M059J (cell line): Measurements from ENCODE around the gene ACAP2. TPM values are rescaled to one million over a fixed set of nuclear protein-coding genes. Genes with fewer than 3 reads are reported as not detected.
A peak's percentile ranks its signal among the peaks of the same experiment; 100 is the strongest.

Experiments used
- DNase-seq: peaks from one replicate; pipeline ENCODE4 v3.0.0-alpha.2; 2012; ENCODE audit warnings: low read depth
- total RNA-seq: library from RNA; depleted of rRNA; stranded (reverse); fragments of >200 nt; shearing (Covaris generic); gene quantifications from 2 replicates; pipeline ENCODE4 v1.2.3, GENCODE V29; 2014

ACAP2 gene
- total RNA-seq, 1 experiment from 2014 or later: 35.3 TPM

DNA sequence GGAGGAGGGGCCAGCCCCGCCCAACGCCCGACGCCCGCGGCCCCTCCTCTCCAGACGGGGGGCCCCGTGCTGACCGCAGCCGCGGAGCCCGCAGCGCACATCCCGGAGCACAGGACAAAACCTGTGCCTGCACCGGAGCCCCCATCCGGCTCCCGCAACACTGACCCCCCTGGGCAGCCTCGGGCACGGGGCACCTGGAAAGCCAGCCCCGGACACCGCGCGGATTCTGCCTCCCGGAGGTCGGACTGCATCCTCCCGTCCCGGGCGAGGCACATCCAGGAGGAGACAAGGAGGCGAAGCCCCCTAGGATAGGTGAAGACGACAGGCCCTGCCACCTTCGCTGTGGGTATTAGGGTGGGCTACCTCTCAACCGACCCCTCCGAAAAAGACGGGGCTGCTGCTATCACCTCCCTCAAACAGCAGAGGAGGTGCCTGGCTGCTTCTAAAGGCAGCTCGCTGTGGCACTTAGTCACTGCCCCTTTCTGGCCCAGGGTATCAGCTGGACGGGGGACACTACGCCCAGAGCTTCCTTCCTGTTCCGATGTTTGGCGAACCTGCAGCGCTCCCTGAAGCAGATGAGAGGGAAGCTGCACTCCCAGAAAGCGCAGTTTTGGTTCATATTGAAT lies 182.4 kb downstream of the ACAP2 start:
- peak; percentile 34 for DNase-seq

GRCh38 chr3:195259475-195260279 lies 183.1 kb downstream of the ACAP2 start:
- peak; percentile 93 for DNase-seq

DNA sequence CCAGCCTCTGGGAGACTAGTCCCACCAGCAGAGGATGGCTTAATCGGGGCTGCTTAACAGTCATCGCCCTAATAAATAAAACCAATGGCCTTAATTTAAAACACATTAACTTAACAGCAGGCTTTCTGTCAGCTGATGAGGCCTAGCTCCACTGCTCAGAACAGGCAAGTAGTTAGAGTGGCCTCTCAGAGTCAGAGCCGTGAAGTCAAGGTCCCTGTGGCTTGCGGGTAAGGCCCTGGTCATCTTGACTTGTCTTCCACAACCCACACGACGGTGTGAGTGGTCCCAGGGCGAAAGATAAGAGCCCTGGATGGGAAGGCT lies 183.7 kb downstream of the ACAP2 start:
- DNase-seq: no peak

DNA sequence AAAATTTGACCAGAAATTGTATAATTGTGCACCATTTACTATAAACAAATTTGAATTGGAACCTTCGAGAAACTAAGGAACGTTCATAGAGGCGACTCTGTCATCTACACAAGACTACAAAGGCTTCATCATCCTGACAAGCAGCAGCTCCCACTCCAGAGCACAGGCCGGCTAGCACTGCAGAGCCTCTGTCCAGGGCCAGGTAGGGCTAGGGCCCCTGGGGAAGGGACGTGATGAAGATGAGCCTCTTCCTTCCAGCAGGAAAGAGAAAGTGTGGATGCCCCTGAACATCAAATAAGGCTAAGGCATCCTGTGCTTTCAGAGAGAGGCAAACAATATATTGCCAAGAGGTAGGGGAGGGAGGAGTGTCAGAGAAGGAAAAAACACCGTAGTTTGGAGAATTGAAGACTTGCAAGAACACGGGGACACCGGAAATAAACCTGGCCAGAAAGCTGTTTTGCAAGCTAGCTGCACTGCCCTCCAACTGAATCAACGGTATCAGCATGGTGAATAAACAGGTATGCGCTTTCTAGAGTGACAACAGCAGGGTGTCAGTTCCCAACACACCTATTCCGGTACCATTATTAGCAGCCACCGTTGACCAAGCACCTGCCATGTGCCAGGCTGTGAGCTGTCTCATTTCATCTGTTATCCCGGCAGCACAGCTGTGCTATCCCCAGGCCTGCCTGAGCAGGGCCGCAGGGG lies 184.2 kb downstream of the ACAP2 start:
- DNase-seq: no peak

- DNase-seq: no peak
Measured at GRCh38 chr3:195257454-195258448, 185.1 kb downstream of the ACAP2 start.

DNA sequence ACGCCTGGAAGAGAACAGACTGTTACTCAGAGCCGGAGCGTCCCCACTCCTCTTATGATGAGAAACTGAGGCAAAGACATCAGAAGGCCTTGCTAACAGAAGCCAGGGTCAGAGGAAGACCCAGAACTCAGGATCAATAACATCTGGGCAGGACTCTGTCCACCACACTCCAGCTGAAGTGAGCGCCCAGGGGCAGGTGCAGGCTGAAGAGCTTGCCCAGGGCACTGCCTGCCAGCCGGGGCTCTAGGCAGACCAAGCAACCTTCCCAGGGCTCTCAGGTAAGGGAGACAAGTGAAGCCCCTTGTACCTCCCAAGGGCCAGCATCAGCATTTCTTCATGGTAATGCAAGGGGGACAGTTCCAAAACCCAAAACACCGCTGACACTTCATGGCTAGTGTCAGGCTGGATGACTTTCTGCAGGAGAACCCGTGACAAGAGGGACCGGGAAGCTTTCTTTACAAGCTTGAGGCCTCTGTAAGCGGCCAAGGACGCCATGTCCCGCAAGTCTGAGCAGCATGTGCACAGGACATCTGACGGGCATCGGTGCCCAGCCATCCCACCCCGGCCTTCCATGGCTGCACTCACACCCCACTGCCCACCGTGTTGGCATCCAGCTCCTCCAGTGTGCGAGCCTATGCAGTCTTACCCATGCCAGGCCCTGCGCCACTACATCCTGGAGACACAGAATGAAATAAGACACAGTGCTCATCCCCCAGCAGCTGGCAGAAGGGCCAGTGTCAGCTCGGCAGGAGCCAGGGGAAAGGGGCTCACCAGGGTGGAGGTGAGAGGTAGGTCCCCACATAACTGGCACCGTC lies 186.0 kb downstream of the ACAP2 start:
- no peak for DNase-seq

DNA sequence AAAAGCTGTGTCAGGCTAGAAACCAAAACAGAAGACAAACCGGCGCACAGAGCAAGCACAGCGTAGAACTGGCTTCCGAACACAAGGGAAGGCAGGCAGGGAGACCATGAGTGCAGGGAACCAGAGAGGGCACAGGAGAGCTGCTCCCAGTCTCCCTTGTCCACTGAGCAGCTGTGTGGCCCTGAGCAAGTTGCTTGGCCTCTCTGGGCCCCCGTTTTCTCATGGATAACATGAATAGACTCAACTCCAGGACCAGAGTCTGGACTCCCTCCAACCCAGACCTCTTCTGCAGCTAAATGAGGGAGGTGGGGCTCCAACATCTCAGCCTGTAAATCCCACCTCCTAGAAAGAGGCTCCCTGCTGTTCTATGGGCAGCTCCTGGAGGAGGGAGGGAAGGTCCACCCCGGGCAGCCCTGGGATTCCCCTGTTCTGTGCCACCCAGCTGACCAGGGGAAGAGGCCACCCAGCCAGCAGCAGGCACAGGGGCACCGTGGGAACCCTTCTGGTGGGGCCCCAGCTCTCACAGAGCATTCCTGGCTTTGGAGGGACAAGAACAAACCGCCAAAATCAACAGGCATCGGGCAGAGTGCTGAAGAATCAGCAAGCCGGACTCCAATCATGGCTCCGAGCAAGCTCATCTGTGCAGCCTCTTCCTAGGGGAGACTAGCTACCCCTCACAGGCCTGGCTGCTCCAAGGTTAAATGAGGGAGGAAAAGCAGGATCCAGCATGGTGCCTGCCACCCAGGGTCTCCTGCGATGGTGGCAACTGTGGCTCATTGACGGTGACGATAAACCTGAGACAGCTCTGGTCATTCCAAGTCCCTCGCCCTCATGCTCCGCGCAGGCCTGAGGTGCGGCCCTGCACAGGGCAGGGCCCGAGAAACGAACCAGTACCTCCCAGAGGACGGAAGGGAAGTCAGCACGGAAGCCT lies 187.0 kb downstream of the ACAP2 start:
- DNase-seq: no peak

GRCh38 chr3:195255176-195255500 lies 187.7 kb downstream of the ACAP2 start:
- DNase-seq: no peak

DNA sequence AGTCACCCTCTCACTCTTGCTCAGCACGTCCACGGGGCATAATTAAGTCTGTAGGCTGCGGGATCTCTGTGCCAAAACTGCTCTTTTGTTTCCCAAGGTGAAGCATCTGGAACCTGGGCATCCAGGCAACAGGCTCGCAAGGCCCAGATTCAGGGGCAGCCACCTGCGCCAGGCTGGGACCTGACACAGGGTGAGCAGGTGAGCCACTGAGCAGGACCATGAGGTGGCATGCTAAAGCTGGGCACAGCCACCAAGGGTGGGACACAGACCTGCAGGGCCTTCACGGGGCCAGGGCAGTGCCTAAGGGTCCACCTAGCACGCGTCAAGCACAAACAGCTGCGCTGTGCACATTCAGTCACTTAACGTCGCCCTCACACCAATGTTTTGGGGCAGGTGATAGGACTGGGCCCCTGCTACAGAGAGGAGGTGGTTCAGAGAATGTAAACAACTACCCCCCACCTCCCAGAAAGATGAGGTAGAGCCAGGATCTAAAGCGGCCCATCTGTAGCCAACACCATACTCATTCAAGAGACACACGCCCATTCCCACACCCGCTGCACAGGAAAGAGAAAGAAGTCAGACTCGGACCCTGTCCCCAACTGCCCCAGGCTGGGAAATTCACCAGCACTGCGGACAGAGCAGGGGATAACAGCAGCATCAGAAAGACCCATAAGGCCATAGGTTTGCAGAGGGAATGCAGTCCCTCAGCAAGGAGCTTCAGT lies 188.2 kb downstream of the ACAP2 start:
- DNase-seq: no peak

DNA sequence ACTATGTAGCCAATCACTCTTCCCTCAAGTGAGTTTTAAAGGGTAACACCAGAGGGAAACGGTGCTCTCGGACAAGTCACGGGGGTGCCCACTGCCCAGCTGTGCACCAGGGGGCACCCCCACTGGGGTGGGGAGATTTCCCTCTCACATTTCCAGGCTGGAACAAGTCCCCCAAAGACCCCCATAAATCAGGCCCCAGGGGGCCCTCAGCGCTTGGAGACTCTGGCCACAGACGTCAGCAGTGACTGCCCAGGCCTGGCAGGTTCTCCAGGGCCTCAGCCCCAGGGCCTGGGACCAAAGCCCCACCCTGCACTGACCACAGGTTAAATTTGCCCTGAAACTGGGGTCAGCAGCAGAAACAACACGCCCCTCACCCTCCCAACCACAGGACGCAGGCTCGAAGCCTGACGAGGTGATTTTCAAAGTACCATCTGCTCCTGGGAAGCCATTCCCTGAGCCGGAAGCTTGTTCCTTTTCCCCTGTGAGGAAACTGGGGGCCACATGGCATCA lies 188.8 kb downstream of the ACAP2 start:
- DNase-seq: no peak

DNA sequence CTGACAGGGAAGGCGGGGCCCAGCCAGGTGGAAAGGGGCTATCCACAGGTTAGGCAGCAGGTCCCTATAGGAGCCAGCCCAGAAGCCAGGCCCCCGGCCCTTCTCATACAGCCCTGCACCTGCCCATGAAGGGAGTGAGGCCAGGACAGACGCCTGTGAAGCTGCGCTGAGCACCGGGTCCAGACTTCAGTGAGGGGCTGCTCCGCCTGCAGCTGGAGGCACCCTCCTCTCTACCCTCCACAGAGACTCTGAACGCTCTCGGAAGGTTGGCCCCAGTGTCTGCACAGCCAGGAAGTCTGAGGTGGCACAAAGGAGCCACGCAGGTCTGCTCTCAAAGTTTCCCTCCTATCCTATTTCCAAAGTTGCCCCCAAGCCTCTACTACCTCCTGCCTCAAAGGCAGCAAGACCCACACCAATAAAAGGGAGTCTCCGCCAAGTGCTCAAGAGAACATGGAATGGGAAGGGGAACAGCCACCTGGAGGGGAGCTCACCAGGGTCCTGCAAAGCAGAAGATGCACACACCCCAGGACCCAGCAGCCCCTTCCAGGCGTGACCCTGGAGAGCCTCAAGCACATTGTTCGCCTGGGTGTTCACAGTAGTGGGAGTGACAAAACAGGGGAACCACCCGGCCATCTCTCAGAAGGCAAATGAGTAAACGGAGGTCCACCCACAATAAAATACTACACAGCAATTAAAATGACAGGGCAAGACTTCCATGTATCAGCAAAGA lies 191.3 kb downstream of the ACAP2 start:
- DNase-seq: no peak

GRCh38 chr3:195250473-195251251 lies 192.2 kb downstream of the ACAP2 start:
- no peak for DNase-seq

- no peak for DNase-seq
Measured at GRCh38 chr3:195249858-195250464, 192.9 kb downstream of the ACAP2 start.

- DNase-seq: no peak
Measured at GRCh38 chr3:195249057-195249770, 193.6 kb downstream of the ACAP2 start.

DNA sequence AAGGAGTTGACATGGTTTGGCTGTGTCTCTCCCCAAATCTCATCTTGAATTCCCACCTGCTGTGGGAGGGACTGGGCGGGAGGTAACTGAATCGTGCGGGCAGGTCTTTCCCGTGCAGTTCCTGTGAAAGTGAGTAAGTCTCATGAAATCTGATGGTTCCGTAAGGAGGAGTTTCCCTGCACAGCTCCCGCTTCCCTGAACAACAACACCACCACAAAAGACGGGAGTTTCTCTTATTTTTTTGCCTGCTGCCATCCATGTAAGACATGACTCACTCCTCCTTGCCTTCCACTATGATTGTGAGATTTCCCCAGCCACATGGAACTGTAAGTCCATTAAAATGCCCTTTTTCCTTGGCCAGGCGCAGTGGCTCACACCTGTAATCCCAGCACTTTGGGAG lies 194.5 kb downstream of the ACAP2 start:
- DNase-seq: no peak

DNA sequence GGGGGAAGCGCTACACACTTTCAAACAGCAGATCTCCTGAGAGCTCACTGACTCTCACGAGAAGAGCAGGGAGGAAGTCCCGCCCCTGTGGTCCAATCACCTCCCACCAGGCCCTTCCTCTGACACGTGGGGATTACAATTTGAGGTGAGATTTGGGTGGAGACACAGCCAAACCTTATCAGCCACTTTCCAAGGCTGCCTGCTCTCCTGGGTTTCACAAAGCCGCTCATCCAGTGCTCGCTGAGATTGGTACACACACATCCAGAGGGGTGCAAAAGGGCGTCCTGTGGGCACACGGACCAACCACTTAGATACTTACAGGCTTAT lies 195.0 kb downstream of the ACAP2 start:
- no peak for DNase-seq
